HG02759 (cell line): ENCODE results near the gene ORC5.

Experiments used
- ATAC-seq: cut with Tn5 transposase; IDR thresholded peaks from one replicate; pipeline ENCODE4 v1.9.1; 2021; ENCODE audit warnings: mild to moderate bottlenecking, moderate library complexity; ENCODE audit not compliant: unreplicated experiment

The ORC5 gene

GRCh38 chr7:104133238-104133637 lies 74.6 kb downstream of the ORC5 start:
- no peak for ATAC-seq

- ATAC-seq: no peak
Measured at GRCh38 chr7:104130726-104131125, 77.1 kb downstream of the ORC5 start.

GRCh38 chr7:104127204-104127603 lies 80.6 kb downstream of the ORC5 start:
- no peak for ATAC-seq

GRCh38 chr7:104126411-104126841 lies 81.4 kb downstream of the ORC5 start:
- no peak for ATAC-seq

GRCh38 chr7:104124893-104125477 lies 82.8 kb downstream of the ORC5 start:
- no peak for ATAC-seq

GRCh38 chr7:104124469-104124868 lies 83.3 kb downstream of the ORC5 start:
- ATAC-seq: no peak

- no peak for ATAC-seq
Measured at GRCh38 chr7:104123786-104124185, 84.0 kb downstream of the ORC5 start.

GRCh38 chr7:104113788-104114187 lies 94.0 kb downstream of the ORC5 start:
- no peak for ATAC-seq

- ATAC-seq: no peak
Measured at GRCh38 chr7:104112623-104113022, 95.2 kb downstream of the ORC5 start.

- no peak for ATAC-seq
Measured at GRCh38 chr7:104111271-104111670, 96.5 kb downstream of the ORC5 start.

GRCh38 chr7:104106108-104106905 lies 101.5 kb downstream of the ORC5 start:
- ATAC-seq: no peak

- no peak for ATAC-seq
Measured at GRCh38 chr7:104098890-104099289, 108.9 kb downstream of the ORC5 start.

GRCh38 chr7:104096683-104097082 lies 111.1 kb downstream of the ORC5 start:
- no peak for ATAC-seq

- ATAC-seq: no peak
Measured at GRCh38 chr7:104093127-104093526, 114.7 kb downstream of the ORC5 start.

- no peak for ATAC-seq
Measured at GRCh38 chr7:104091242-104091641, 116.6 kb downstream of the ORC5 start.

- no peak for ATAC-seq
Measured at GRCh38 chr7:104089612-104090011, 118.2 kb downstream of the ORC5 start.

- no peak for ATAC-seq
Measured at GRCh38 chr7:104089061-104089460, 118.8 kb downstream of the ORC5 start.
